GM23248 (cell line): Measurements from ENCODE around the gene CRISPLD2. TPM values are rescaled to one million over a fixed set of nuclear protein-coding genes. Genes with fewer than 3 reads are reported as not detected.
"Not testable (repeated sequence)": the region's sequence is repeated elsewhere in the genome, so short reads cannot be mapped to it uniquely, and the experiment has no call there.

Source experiments
- DNase-seq: peaks from one replicate; pipeline ENCODE4 v3.0.0-alpha.2; 2015
- H2AFZ ChIP-seq: fragments of 200-600 bp; sonication (generic); 2 replicates; pipeline ENCODE4 v1.6.1; 2016; ENCODE audit warnings: antibody characterized with exemption
- H3F3A ChIP-seq: fragments of 200-600 bp; sonication (generic); 2 replicates; pipeline ENCODE4 v1.6.1; 2016; ENCODE audit warnings: mild to moderate bottlenecking, antibody characterized with exemption, mixed run types; ENCODE audit not compliant: insufficient read depth
- H3K27ac ChIP-seq: fragments of 200-600 bp; sonication (generic); 2 replicates; pipeline ENCODE4 v1.5.1; 2016; ENCODE audit warnings: mild to moderate bottlenecking
- H3K27me3 ChIP-seq: fragments of 200-600 bp; sonication (generic); replicated peaks from 2 replicates; pipeline ENCODE4 v1.6.1; 2016; ENCODE audit warnings: mild to moderate bottlenecking; ENCODE audit not compliant: insufficient read depth
- H3K36me3 ChIP-seq: fragments of 200-600 bp; sonication (generic); 2 replicates; pipeline ENCODE4 v1.6.1; 2016; ENCODE audit warnings: low read depth, mild to moderate bottlenecking
- H3K4me1 ChIP-seq: fragments of 200-600 bp; sonication (generic); 2 replicates; pipeline ENCODE4 v1.6.1; 2016; ENCODE audit warnings: mild to moderate bottlenecking; ENCODE audit not compliant: insufficient read depth
- H3K4me2 ChIP-seq: fragments of 200-600 bp; sonication (generic); one replicate; pipeline ENCODE4 v1.6.1; 2016; ENCODE audit warnings: mild to moderate bottlenecking; ENCODE audit not compliant: unreplicated experiment
- H3K4me3 ChIP-seq: fragments of 200-600 bp; sonication (generic); 2 replicates; pipeline ENCODE4 v1.5.1; 2016; ENCODE audit warnings: mild to moderate bottlenecking
- H3K79me2 ChIP-seq: fragments of 200-600 bp; sonication (generic); 2 replicates; pipeline ENCODE4 v1.6.1; 2016; ENCODE audit warnings: mild to moderate bottlenecking; ENCODE audit not compliant: insufficient read depth
- H3K9ac ChIP-seq: fragments of 200-600 bp; sonication (generic); 2 replicates; pipeline ENCODE4 v1.6.1; 2016; ENCODE audit warnings: mild to moderate bottlenecking
- H3K9me2 ChIP-seq: fragments of 200-600 bp; sonication (generic); 2 replicates; pipeline ENCODE4 v1.6.1; 2016; ENCODE audit warnings: mixed run types, mild to moderate bottlenecking, moderate library complexity; ENCODE audit not compliant: insufficient read depth
- H3K9me3 ChIP-seq: fragments of 200-600 bp; sonication (generic); one replicate; pipeline ENCODE4 v1.6.1; 2017; ENCODE audit warnings: low read depth
- H4K20me1 ChIP-seq: fragments of 200-600 bp; sonication (generic); 2 replicates; pipeline ENCODE4 v1.6.0; 2016; ENCODE audit not compliant: insufficient read depth
- EZH2 ChIP-seq: fragments of 200-600 bp; sonication (generic); IDR thresholded peaks from 2 replicates; pipeline ENCODE4 v1.6.1; 2018; ENCODE audit warnings: antibody characterized with exemption, mild to moderate bottlenecking; ENCODE audit not compliant: insufficient read depth, poor library complexity, severe bottlenecking
- EZH2phosphoT487 ChIP-seq: fragments of 200-600 bp; sonication (generic); IDR thresholded peaks from 2 replicates; pipeline ENCODE4 v1.6.1; 2018; ENCODE audit warnings: antibody characterized with exemption, moderate library complexity, mild to moderate bottlenecking, low read depth; ENCODE audit not compliant: insufficient read depth
- WGBS, 2 experiments: methylation state at CpG; one replicate each; pipeline ENCODE4 v1.1.6; 2015 to 2017; ENCODE audit warnings: low lambda C conversion rate in 2 of 2, low coverage in 1 of 2; ENCODE audit errors: missing lambda C conversion rate in 2 of 2; 5-methylcytosine and 5-hydroxymethylcytosine counted together
- in situ Hi-C: fragments of 300-500 bp; cut with MboI; formaldehyde crosslinking; loops from 2 replicates; pipeline ENCODE4 v1.15.0; 2020
- polyA plus RNA-seq: library from polyadenylated mRNA; unstranded; fragments of >200 nt; fragmentation: Nextera tagmentation; extraction: Ambion mirVana; gene quantifications from 2 replicates; pipeline ENCODE4 v1.2.1, GENCODE V29; 2016
- total RNA-seq: library from RNA; depleted of rRNA; stranded (reverse); fragments of >200 nt; shearing (Covaris generic); gene quantifications from 2 replicates; pipeline ENCODE4 v1.2.3, GENCODE V29; 2014

Gene CRISPLD2
- total and polyA plus RNA-seq, 2 experiments from 2014 or later, result 21.5 to 36.3 TPM

DNA sequence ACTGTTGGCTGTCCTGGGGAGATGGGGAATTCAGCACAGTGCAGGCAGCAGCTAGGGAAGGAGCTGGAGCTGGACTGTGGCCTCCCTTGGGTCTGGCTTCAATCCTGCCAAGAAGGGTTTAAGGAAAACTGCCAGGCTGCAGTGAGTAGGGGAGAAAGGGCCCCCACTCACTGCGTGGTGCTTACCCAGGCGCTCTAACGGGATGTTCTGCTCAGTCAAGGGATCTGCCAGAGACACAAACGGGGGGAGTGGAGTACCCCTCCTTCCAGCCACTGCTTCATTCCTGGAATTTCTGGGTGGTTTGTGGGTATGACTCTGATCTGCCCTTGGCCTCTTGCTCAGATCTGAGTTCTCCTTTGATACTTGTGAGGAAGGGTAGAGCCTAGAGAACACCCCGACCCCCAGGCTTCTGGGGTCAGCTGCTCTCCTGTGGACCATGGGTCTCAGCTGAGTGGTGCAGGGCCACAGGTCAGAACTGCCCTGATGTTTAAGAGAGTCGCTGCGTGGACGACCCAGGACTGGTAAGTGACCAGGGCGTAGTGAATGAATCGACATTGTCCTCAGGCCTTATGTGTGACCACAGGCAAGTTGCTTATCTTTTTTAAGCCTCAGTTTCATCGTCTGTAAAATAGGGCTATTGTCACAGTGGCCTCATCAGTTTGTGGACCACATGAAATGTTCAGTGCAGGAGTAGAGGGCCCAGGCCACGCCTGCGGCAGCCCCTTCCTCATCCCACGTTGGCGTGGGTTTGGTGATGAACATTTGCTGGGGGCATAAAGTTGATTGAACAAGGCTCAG, 9.6 kb downstream of the CRISPLD2 start:
- TF ChIP-seq EZH2 (no peak), EZH2phosphoT487 (no peak)
- H4K20me1 ChIP-seq, result no peaks in the 10 kb centered on the region
- H3K27me3 ChIP-seq, result no peaks in the 10 kb centered on the region
- peak overlapping the region; percentile 35 for H3K9ac ChIP-seq
- H3K4me3 ChIP-seq, result no peak overlapping the region
- no peaks in the 10 kb centered on the region for H3K9me2 ChIP-seq
- H2AFZ ChIP-seq, result no peak overlapping the region
- 61 to 66% methylated on average over 15 of the region's 15 CpGs for WGBS, 2 experiments
- in situ Hi-C loops, result no loop called here
- H3K4me1 ChIP-seq, result peaks cover 56% of the 10 kb centered on the region
- peaks cover 41% of the 10 kb centered on the region for H3F3A ChIP-seq
- H3K4me2 ChIP-seq, result peak overlapping the region; percentile 19
- H3K9me3 ChIP-seq, result no peaks in the 10 kb centered on the region
- no peaks in the 10 kb centered on the region for H3K36me3 ChIP-seq
- peak; percentile 81 for DNase-seq
- H3K27ac ChIP-seq, result peak overlapping the region; percentile 38
- peaks cover 30% of the 10 kb centered on the region for H3K79me2 ChIP-seq

DNA sequence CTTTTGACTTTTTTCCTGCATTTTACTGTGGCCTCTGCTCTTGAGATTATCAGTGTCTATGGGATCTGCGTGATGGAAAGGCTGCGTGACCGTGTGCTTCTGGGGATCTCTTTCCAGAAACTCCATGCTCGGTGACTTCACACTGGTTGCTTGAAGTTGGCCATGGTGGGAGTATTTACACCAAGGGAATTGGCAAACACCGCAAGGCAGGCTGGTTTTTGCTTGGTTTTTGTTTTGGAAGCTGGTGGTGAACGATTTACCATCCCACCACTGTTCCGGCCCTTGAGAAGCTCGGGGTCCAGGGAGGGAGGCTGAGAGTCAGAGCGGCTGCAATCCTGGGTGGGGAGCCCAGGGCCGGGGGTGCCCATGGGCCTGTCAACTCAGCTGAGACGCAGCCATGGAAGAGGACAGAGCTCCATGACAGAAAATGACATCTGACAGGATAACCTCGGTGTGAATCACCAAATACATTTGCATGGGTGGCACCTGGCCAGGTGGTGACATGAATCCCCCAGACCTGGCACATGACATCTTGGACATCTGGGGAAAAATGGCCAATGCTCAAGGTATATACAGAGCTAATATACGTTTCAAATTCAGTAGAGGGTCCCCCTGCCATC, 11.1 kb downstream of the CRISPLD2 start:
- no peak for DNase-seq
- H3K4me2 ChIP-seq, result no peak overlapping the region
- H3K79me2 ChIP-seq, result peaks cover 35% of the 10 kb centered on the region; the same call in 1 of the 2 replicates
- no peak overlapping the region for H3K9ac ChIP-seq
- TF ChIP-seq EZH2 (no peak), EZH2phosphoT487 (no peak)
- H3K27me3 ChIP-seq, result no peaks in the 10 kb centered on the region
- no peak overlapping the region for H2AFZ ChIP-seq
- in situ Hi-C loops, result no loop called here
- H3K9me3 ChIP-seq, result no peaks in the 10 kb centered on the region
- H3K27ac ChIP-seq, result 0 out of 2 replicates have a peak overlapping the region, but pooled peaks have one; percentile 97
- H3K4me3 ChIP-seq, result no peak overlapping the region
- peaks cover 60% of the 10 kb centered on the region for H3K4me1 ChIP-seq
- no peaks in the 10 kb centered on the region for H3K9me2 ChIP-seq
- H4K20me1 ChIP-seq, result no peaks in the 10 kb centered on the region
- H3F3A ChIP-seq, result peaks cover 42% of the 10 kb centered on the region
- WGBS, 2 experiments, result 99 to 100% methylated on average over 13 of the region's 13 CpGs
- no peaks in the 10 kb centered on the region for H3K36me3 ChIP-seq

DNA sequence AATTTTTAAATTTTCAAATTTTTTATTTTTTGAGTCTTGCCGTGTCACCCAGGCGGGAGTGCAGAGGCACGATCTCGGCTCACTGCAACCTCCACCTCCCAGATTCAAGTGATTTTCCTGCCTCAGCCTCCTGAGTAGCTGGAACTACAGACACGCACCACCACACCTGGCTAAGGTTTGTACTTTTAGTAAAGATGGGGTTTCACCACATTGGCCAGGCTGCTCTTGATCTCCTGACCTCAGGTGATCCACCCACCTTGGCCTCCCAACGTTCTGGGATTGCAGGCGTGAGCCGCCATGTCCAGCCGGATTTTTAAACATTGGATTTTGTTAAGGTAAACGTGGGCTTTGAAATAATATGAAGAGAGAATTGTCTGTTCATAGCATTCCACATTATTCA, 11.9 kb downstream of the CRISPLD2 start:
- H4K20me1 ChIP-seq, DNase-seq, H3K27me3 ChIP-seq, H3K36me3 ChIP-seq, H3K9me2 ChIP-seq, in situ Hi-C loops, H3K9me3 ChIP-seq, H2AFZ ChIP-seq: not testable (repeated sequence)
- Histone ChIP-seq H3K79me2 (peaks cover 35% of the 10 kb centered on the region; the same call in 1 of the 2 replicates), H3K4me3 (peak overlapping the region; percentile 63; the same call in 1 of the 2 replicates), H3K4me2 (peak overlapping the region; percentile 66), H3F3A (peaks cover 37% of the 10 kb centered on the region), H3K27ac (peak overlapping the region; percentile 97), H3K4me1 (peaks cover 56% of the 10 kb centered on the region), H3K9ac (peak overlapping the region; percentile 85)
- 82 to 85% methylated on average over 10 of the region's 10 CpGs for WGBS, 2 experiments

DNA sequence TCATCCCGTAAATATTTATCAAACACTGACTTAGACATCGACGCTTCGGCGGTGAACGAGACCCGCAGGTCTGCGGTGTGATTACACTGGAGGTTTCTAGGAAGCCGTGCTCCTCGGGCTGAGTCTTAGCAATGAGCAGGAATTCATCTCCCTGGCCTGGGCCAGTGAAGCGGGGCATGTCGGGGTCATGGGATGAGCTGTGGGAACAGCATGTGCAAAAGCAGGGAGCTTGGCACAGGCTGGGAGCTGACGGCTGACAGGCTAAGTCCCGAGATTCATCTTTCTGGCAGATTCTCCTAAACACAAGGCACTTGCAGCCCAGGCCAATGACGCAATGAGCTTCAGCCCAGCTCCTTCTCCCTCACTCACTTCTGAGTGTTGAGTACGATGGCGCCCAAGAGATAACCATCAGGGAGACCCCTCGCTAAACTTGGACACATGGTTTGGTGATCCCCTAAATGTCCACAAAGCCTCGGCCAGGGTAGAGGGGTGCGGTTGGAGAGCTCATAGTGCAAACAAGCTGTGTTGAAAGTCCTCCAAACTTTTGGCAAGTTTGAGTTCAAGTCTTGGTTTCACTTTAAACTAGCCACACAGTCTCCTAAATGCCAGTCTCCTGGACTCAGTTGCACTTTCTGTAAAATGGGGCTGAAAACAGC, 12.8 kb downstream of the CRISPLD2 start:
- H3K4me3 ChIP-seq, result peak overlapping the region; percentile 63
- no peaks in the 10 kb centered on the region for H3K9me3 ChIP-seq
- TF ChIP-seq EZH2phosphoT487 (no peak), EZH2 (no peak)
- DNase-seq, result peak; percentile 99
- 1% methylated on average over 19 to 20 of the region's 20 CpGs for WGBS, 2 experiments
- in situ Hi-C loops, result no loop called here
- H3K79me2 ChIP-seq, result peaks cover 33% of the 10 kb centered on the region; the same call in 1 of the 2 replicates
- H2AFZ ChIP-seq, result no peak overlapping the region
- H3K36me3 ChIP-seq, result no peaks in the 10 kb centered on the region
- peak overlapping the region; percentile 97 for H3K27ac ChIP-seq
- H3K4me2 ChIP-seq, result peak overlapping the region; percentile 81
- H4K20me1 ChIP-seq, result no peaks in the 10 kb centered on the region
- H3K9me2 ChIP-seq, result no peaks in the 10 kb centered on the region
- no peaks in the 10 kb centered on the region for H3K27me3 ChIP-seq
- H3K9ac ChIP-seq, result peak overlapping the region; percentile 85
- H3K4me1 ChIP-seq, result peaks cover 51% of the 10 kb centered on the region
- peaks cover 40% of the 10 kb centered on the region for H3F3A ChIP-seq
